SH-SY5Y (cell line): ENCODE results near the gene VMA21.

Source experiments
- GATA2 ChIP-seq: IDR thresholded peaks from 2 replicates; pipeline ENCODE4 v1.6.1; 2011; ENCODE audit warnings: mild to moderate bottlenecking, low read depth, low read length
- GATA3 ChIP-seq: IDR thresholded peaks from 2 replicates; pipeline ENCODE4 v1.6.1; 2011; ENCODE audit warnings: low read depth, mild to moderate bottlenecking, low read length, moderate library complexity

DNA sequence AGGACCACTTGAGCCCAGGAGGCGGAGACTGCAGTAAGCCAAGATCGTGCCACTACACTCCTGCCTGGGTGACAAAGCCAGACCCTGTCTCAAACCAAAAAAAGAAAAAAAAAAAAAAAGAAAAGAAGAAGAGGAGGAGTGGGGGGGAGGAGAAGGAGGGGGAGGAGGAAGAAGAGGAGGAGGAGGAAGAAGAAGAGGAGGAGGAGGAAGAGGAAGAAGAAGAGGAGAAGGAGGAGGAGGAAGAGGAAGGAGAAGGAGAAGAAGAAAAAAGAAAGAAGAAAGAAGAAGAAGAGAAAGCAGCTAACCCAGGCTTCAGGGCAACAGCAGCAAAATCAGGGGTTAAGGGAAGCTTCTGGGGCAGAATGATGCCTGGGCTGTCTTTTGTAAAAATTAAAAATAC lies 27.5 kb downstream of the VMA21 start:
- no peak for TF ChIP-seq GATA3
- no peak for TF ChIP-seq GATA2
